ENCODE measurements around the gene C4A.
"Not testable (repeated sequence)": the region's sequence is repeated elsewhere in the genome, so short reads cannot be mapped to it uniquely, and the experiment has no call there.

Gene C4A

DNA sequence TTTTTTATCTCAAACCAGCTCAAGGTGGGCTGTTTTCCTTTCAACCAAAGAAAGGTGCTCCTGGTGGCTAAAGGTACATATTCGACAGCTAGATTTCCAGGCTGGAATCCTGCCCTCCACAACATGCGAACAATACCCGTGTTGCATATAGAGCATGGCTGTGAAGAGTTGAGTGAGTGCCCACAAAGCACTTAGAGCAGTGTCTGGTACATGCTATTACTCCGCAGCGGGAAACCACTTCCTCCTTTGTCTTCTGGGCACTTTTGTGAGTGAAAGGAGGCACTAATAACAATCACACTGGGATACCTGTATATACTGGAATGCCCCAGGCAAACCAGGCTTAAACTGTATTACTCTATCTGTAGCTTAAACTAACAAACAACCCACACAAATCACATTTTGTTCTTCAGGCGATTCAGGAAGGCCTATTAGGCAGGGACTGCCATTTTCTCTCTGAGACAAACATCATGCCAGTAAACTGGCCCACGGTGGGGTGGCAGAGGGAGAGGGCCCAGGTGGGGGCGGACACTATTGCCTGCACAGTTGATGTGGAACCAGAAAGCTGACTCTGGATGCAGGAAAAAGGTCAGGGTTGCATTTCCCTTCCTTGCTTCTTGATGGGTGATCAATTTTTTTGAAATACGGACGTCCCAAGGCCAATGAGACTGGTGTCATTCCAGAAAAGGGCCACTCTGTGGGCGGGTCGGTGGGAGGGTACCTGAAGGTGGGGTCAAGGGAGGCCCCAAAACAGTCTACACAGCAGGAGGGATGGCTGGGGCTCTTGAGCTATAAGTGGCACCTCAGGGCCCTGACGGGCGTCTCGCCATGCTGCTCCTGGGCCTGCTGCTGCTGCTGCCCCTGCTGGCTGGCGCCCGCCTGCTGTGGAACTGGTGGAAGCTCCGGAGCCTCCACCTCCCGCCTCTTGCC lies 56.0 kb downstream of the C4A start, which contains the start of gene CYP21A2:
TSS of gene CYP21A2 (plus strand) at position 818 of the 927 bp plus-strand sequence. CDS start at position 826, 8 bp downstream.
- DNase-seq = peak; percentile 33

DNA sequence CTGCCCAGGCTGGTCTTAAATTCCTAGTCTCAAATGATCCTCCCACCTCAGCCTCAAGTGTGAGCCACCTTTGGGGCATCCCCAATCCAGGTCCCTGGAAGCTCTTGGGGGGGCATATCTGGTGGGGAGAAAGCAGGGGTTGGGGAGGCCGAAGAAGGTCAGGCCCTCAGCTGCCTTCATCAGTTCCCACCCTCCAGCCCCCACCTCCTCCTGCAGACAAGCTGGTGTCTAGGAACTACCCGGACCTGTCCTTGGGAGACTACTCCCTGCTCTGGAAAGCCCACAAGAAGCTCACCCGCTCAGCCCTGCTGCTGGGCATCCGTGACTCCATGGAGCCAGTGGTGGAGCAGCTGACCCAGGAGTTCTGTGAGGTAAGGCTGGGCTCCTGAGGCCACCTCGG lies 57.0 kb downstream of the C4A start:
- not testable (repeated sequence) for DNase-seq

DNA sequence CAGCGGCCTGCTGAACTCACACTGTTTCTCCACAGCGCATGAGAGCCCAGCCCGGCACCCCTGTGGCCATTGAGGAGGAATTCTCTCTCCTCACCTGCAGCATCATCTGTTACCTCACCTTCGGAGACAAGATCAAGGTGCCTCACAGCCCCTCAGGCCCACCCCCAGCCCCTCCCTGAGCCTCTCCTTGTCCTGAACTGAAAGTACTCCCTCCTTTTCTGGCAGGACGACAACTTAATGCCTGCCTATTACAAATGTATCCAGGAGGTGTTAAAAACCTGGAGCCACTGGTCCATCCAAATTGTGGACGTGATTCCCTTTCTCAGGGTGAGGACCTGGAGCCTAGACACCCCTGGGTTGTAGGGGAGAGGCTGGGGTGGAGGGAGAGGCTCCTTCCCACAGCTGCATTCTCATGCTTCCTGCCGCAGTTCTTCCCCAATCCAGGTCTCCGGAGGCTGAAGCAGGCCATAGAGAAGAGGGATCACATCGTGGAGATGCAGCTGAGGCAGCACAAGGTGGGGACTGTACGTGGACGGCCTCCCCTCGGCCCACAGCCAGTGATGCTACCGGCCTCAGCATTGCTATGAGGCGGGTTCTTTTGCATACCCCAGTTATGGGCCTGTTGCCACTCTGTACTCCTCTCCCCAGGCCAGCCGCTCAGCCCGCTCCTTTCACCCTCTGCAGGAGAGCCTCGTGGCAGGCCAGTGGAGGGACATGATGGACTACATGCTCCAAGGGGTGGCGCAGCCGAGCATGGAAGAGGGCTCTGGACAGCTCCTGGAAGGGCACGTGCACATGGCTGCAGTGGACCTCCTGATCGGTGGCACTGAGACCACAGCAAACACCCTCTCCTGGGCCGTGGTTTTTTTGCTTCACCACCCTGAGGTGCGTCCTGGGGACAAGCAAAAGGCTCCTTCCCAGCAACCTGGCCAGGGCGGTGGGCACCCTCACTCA lies 57.7 kb downstream of the C4A start:
- not testable (repeated sequence) for DNase-seq

DNA sequence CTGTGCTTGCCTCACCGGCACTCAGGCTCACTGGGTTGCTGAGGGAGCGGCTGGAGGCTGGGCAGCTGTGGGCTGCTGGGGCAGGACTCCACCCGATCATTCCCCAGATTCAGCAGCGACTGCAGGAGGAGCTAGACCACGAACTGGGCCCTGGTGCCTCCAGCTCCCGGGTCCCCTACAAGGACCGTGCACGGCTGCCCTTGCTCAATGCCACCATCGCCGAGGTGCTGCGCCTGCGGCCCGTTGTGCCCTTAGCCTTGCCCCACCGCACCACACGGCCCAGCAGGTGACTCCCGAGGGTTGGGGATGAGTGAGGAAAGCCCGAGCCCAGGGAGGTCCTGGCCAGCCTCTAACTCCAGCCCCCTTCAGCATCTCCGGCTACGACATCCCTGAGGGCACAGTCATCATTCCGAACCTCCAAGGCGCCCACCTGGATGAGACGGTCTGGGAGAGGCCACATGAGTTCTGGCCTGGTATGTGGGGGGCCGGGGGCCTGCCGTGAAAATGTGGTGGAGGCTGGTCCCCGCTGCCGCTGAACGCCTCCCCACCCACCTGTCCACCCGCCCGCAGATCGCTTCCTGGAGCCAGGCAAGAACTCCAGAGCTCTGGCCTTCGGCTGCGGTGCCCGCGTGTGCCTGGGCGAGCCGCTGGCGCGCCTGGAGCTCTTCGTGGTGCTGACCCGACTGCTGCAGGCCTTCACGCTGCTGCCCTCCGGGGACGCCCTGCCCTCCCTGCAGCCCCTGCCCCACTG lies 58.6 kb downstream of the C4A start:
- DNase-seq = not testable (repeated sequence)

DNA sequence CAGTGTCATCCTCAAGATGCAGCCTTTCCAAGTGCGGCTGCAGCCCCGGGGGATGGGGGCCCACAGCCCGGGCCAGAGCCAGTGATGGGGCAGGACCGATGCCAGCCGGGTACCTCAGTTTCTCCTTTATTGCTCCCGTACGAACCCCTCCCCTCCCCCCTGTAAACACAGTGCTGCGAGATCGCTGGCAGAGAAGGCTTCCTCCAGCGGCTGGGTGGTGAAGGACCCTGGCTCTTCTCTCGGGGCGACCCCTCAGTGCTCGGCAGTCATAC lies 59.1 kb downstream of the C4A start:
- DNase-seq = not testable (repeated sequence)

DNA sequence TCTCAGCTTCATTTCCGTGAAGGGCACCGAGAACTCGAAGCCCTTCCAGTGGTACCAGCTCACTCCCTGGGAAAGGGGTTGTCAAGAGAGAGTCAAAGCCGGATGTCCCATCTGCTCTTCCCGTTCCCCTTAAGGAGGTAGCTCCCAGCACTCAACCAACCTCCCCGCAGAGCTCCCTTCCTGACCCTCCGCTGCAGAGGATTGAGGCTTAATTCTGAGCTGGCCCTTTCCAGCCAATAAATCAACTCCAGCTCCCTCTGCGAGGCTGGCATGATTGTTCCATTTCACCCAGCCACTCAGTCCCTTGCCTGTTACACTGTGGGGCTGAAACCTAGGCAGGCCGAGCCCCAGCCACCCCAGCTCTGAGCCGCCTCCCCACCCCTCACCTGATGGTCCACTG lies 59.5 kb downstream of the C4A start:
- DNase-seq = not testable (repeated sequence)

DNA sequence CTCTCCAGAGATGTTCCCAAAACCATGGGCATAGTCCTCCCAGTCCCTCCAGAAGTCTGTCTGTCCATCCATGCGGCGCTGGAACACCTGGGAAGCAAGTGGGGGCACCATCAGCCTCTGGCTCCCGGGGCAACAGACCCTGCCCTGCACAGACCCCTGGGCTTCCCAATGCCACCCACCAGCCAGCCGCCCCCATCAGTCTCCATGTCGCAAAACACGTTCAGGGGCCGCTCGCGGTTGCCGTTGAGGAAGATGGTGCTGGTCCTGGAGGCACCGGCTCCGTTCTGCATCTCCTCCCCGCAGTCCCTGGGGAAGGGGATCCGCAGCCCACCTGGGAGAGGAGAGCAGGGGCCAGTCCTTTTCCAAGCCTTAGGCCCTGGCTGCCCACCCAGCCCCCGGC lies 60.4 kb downstream of the C4A start:
- not testable (repeated sequence) for DNase-seq

DNA sequence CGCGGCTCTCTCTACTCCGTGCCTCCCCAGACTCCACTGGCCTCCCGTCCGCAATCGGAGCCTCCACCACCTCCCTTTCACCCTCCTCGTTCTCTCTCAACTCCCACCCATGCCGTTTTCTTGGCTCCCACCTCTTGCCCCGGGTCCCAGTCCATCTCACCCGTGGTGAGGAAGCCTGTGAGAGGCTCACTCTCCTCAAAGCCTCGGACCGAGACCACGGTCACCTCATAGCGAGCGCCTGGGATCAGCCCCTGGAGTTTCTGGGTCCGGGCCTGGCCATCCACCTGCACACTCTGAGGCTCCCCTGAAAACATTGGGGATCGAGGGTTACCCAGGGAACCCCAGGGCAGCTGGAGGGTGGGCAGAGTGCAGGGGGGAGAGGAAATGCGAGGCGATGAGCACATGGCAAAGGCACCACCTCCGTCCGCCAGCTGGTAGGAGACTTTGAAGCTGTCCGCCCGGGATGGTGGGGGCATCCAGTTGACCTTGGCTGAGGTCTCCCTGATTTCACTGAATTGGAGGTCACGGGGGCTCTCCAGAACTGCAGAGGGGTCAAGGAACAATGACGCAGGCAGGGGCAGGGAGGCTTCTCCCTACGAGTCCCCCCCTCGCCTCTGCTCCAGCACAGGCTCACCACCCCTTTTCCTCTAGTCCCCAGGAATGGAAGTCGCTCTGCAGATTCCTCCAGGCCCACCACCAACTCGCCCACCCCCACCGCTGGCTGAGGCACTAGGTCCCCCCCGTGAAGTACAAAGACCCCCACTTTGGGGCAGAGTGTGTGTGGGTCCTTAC lies 61.9 kb downstream of the C4A start:
- DNase-seq = not testable (repeated sequence)

DNA sequence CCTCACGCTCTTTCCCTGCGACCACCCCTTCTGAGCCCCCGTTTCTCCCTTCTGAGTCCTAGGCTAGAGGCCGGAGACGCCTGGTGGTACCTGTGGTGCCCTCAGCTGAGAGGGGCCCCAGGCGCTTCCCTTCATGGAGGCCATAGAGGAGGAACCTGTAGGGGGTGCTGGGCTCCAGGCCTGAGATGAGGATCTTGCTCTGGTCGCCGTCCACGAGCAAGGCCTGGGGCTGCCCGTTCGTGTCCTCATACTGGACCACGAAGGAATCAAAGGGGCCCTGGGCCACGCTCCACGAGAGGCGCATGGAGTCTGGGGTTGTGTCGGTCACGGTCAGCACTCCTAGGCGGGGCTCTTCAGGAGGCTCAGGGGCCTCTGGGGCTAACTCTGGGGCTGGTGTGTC lies 63.1 kb downstream of the C4A start:
- DNase-seq = not testable (repeated sequence)

DNA sequence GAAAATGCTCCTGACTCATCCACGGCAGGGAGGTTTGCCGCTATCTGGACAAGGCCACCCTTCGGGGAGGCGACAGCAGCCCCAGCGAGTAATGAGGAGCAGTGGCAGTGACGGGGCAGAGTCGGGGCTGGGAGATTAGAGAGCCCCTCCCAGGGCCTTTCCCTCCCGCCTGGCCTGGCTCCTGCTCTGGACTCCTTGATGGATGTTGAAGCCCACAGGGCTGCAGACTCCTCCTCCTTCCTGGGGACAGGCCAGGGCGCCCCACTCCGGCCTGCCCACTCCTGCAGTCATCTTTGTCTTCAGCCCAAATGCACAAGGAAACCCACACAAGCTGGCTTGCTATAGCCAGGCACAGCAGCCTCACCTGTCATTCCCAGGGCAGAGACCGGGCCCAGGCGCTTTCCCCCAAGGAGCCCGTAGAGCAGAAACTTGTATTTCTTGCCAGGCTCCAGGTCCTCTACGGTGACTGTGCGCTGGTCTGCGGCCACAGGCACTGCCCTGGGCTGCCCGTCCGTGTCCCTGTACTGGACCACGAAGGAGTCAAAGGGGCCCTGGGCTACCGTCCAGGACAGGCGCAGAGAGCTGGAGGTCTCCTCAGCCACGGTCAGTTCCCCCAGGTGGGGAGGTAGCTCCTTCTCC lies 64.1 kb downstream of the C4A start:
- no peak for DNase-seq

DNA sequence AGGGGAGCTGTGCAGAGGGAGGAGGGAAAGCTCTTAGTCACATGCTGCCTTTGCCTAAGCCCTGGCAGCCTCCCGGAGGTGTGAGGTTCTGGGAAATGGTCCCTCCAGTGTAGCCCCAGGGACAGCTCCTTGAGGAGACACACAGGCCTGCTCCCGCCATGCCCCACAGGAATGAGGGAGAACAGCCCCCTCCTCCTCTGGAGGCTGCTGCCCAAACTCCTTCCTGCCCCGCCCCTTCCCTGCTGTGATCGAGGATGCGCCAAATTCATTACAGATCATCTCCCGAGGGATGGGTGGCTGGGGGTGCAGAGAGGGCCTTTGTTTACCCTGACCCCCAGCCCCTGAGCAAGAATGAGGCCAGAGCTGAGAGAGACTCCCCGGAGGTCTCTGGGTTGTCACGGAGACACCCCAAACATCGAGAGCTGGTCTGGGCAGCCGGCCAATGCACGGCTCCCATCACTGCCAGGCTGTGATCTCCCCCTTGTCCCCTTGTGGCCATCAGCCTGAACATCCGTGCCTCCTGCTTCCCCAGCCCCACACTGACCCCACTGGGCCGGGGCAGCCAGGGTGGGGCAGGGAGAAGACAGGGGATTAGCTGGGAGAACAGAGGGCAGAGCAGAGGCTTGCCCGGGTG lies 64.7 kb downstream of the C4A start:
- DNase-seq = peak; percentile 8

DNA sequence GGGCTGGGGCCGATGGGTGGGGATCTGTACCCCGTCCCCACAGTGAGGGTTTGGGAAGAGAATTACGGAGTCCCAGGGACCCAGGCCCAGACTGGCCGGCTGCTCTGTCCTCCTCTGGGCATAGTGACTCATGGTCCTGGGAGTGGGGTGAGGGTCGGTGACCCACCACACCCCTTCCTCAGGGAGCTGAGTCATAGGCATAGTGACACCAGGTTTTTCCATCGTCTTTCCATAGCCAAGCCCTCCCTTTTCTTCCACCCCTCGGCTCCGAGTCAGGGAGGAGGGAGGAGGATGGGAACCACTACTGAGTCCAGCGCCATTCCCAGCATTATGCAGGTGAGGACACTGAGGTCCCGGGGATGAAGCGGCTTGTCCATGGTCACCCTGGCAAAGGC lies 65.2 kb downstream of the C4A start:
- no peak for DNase-seq

DNA sequence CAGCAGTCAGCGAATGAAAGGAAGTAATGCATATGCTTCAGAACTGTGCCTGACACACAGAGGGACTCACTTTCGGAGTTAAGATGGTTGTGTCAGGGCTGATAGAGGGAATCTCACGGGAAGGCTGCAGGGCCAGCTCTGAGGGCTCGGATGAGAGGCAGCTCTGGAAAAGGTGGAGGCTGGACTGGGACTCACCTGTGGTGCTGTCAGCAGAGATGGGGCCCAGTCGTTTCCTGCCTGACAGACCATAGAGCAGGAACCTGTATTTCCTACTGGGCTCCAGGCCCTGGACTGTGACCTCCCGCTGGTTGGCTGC lies 65.6 kb downstream of the C4A start:
- DNase-seq = no peak

DNA sequence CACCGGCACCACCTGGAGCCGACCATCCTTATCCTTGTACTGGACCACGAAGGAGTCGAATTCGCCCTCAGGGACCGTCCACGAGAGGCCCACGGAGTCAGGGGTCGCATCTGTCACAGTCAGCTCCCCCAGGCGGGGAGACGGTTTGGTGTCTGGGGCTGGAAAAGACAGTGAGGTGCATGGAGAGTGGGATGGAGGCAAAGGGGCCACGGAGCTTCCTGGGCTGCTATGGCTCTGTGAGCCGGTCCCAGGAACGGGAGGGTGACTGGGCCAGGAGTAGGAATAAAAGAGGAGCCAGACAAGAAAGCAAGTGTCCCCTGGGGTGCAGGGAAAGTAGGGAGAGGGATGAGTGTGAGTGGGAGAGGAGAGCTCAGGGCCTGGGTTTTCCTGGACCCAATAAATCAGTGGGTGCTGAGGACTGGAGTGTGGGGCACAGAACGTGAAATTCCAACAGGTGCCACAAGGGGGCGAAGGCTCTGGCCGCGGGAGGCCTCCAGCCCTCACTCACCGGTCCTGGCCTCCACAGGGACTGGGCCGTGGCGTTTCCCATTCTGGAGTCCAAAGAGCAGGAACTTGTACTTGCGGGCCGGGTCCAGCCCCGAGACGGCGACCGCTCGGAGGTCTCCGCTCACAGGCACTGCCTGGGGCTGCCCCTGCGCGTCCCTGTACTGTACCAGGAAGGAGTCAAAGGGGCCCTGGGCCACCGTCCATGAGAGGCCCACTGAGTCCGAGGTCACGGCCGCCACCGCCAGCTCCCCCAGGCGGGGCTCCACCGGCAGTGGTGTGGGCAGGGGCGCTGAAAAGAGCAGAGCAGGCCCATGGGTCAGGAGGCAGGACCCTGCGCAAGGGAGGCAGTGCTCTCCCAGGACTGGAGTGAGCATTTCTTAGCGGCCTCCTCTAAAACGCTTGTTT lies 66.3 kb downstream of the C4A start:
- DNase-seq = peak; percentile 36

DNA sequence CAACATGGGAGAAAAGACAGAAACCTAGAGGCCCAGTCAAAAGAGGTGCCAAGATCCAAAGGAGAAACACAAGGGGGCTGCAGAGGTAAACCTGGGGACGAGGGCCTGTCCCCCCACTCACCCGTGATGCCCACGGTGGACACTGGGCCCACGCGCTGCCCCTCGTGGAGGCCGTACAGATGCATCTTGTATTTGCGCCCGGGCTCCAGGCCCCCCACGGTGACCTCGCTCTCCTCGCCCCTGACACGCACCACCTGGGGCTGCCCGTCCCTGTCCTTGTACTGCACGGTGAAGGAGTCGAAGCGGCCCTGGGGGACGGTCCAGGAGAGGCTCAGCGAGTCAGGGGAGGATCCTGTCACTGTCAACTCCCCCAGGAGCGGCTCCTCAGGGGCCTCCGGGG lies 67.3 kb downstream of the C4A start:
- not testable (repeated sequence) for DNase-seq

DNA sequence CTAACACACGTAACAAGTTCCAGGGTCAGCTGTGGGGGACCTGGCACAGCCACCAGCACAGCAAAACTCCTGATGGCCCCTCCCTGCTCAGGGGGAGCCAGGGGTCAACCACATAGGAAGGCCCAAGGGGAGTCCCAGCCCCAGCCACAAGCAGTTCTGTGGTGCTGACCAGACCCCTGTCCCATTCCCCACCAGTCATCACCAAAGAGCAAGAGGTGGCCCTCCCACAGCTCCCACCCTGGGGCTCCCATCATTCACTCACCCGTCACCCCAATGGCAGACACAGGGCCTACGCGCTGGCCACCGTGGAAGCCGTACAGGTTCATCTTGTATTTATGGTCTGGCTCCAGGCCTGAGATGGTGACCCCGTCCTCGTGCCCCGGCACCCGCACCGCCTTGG lies 67.9 kb downstream of the C4A start:
- not testable (repeated sequence) for DNase-seq

DNA sequence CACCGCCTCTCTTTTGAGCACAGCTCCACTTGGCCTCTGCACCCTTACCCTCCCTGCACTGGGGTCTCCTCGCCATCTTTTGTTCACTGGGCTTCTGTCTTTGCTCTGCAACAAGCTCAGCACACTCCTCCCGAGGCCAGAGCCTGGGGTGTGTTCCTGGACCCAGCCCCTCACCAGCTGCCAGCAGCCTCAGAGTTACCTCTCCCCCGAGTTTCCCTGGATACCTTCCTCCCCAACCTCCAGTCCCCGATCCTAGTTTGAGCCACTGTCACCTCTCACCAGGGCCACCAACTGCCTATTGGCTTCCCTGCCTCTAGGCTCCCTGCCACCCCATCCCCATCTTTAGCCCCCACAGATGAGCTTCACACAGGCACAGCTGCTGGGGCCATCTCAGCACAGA lies 68.7 kb downstream of the C4A start:
- DNase-seq = no peak

Data from NCI-H146 (cell line).